WTC11 (cell line): ENCODE data around the gene LPP. TPM values are rescaled to one million over a fixed set of nuclear protein-coding genes. Genes with fewer than 3 reads are reported as not detected.

Experiments
- ATAC-seq: fragments of 200-7000 bp; cut with Tn5 transposase; 2 replicates; pipeline ENCODE4 v1.10.0; 2021; ENCODE audit warnings: mild to moderate bottlenecking, moderate library complexity
- CTCF ChIA-PET: fragments of 300-600 bp; sonication (Branson Sonifier 250); formaldehyde crosslinking; loops from one replicate; lab custom pipeline; 2021; ENCODE audit warnings: antibody characterized with exemption; lab: Charles Lee
- POLR2A ChIA-PET: fragments of 350-600 bp; sonication (Branson Sonifier 250); formaldehyde crosslinking; loops from one replicate; lab custom pipeline; 2021; ENCODE audit warnings: antibody characterized with exemption; lab: Charles Lee
- DNase-seq: peaks from one replicate; pipeline ENCODE4 v3.0.0; 2021; ENCODE audit warnings: low spot score
- H3K27ac Mint-ChIP-seq: 2 replicates; pipeline ENCODE4 v1.8.0; 2021; ENCODE audit warnings: mixed read lengths
- H3K27me3 Mint-ChIP-seq: 2 replicates; pipeline ENCODE4 v1.8.0; 2021; ENCODE audit warnings: low read depth, mild to moderate bottlenecking, moderate library complexity, mixed read lengths
- H3K36me3 Mint-ChIP-seq: 2 replicates; pipeline ENCODE4 v1.8.0; 2021; ENCODE audit warnings: mixed read lengths
- H3K4me1 Mint-ChIP-seq: 2 replicates; pipeline ENCODE4 v1.8.0; 2022; ENCODE audit warnings: mixed read lengths
- H3K4me3 Mint-ChIP-seq: 2 replicates; pipeline ENCODE4 v1.8.0; 2021; ENCODE audit warnings: mild to moderate bottlenecking, moderate library complexity, mixed read lengths
- H3K9me3 Mint-ChIP-seq: 2 replicates; pipeline ENCODE4 v1.8.0; 2021; ENCODE audit warnings: mixed read lengths
- CREM ChIP-seq: sonication (generic); formaldehyde crosslinking; IDR thresholded peaks from 2 replicates; pipeline ENCODE4 v1.8.1; 2022; ENCODE audit warnings: mild to moderate bottlenecking, missing genetic modification reagents, moderate library complexity
- HMGXB4 ChIP-seq: sonication (generic); formaldehyde crosslinking; IDR thresholded peaks from 2 replicates; pipeline ENCODE4 v1.8.1; 2023; ENCODE audit warnings: mild to moderate bottlenecking, moderate library complexity, missing genetic modification reagents
- STAT6 ChIP-seq: sonication (generic); formaldehyde crosslinking; conservative IDR thresholded peaks from 2 replicates; pipeline ENCODE4 v1.8.1; 2023; ENCODE audit warnings: mild to moderate bottlenecking, low read depth, missing genetic modification reagents, moderate library complexity
- ZBTB43 ChIP-seq: sonication (generic); formaldehyde crosslinking; IDR thresholded peaks from 2 replicates; pipeline ENCODE4 v1.8.1; 2023; ENCODE audit warnings: mild to moderate bottlenecking, missing genetic modification reagents
- ZNF512 ChIP-seq: sonication (generic); formaldehyde crosslinking; IDR thresholded peaks from 2 replicates; pipeline ENCODE4 v1.8.1; 2022; ENCODE audit warnings: missing genetic modification reagents, borderline replicate concordance
- ZNF532 ChIP-seq: fragments of 250-450 bp; sonication (Bioruptor Pico); IDR thresholded peaks from 2 replicates; pipeline ENCODE4 v1.9.0; 2021; ENCODE audit warnings: mild to moderate bottlenecking, borderline replicate concordance
- total RNA-seq: library from RNA; stranded (reverse); gene quantifications from 3 replicates; pipeline ENCODE4 v1.2.3, GENCODE V29; 2021

The LPP gene
- total RNA-seq, 1 experiment from 2014 or later, result 49.6 TPM

GRCh38 chr3:188219147-188219546 lies 65.2 kb downstream of the LPP start:
- no peaks in the 10 kb centered on the region for H3K27me3 Mint-ChIP-seq
- H3K36me3 Mint-ChIP-seq, result no peaks in the 10 kb centered on the region
- 0 out of 2 replicates have a peak, but pooled peaks cover 4% of the 10 kb centered on the region for H3K9me3 Mint-ChIP-seq
- no peak overlapping the region for H3K4me3 Mint-ChIP-seq
- no peak for TF ChIP-seq ZNF532 (CRISPR knock-in tag)
- no peak for TF ChIP-seq ZBTB43 (CRISPR knock-in tag)
- no peak for TF ChIP-seq HMGXB4 (CRISPR knock-in tag)
- TF ChIP-seq CREM (CRISPR knock-in tag), result no peak
- no peak for TF ChIP-seq ZNF512
- ChIA-PET CTCF (no interaction called here), POLR2A (no interaction called here)
- DNase-seq, result no peak
- ATAC-seq, result no peak
- peaks cover 35% of the 10 kb centered on the region for H3K4me1 Mint-ChIP-seq
- no peak overlapping the region for H3K27ac Mint-ChIP-seq

- no peaks in the 10 kb centered on the region for H3K27me3 Mint-ChIP-seq
- POLR2A ChIA-PET, result no interaction called here
- peaks cover 13% of the 10 kb centered on the region; the same call in 1 of the 2 replicates for H3K9me3 Mint-ChIP-seq
- DNase-seq (no peak), ATAC-seq (no peak)
- no peak for TF ChIP-seq STAT6 (CRISPR knock-in tag)
- no peak overlapping the region for H3K27ac Mint-ChIP-seq
- H3K4me3 Mint-ChIP-seq, result no peak overlapping the region
- 0 out of 2 replicates have a peak, but pooled peaks cover 4% of the 10 kb centered on the region for H3K36me3 Mint-ChIP-seq
- peaks cover 35% of the 10 kb centered on the region for H3K4me1 Mint-ChIP-seq
- CTCF ChIA-PET, result no interaction called here
Observed at GRCh38 chr3:188220097-188220788, 66.3 kb downstream of the LPP start.
